H9 (cell line): ENCODE data around the gene RAB11FIP4. TPM values are rescaled to one million over a fixed set of nuclear protein-coding genes. Genes with fewer than 3 reads are reported as not detected.

ENCODE experiments used
- DNase-seq: peaks from one replicate; pipeline ENCODE4 v3.0.0-alpha.2; 2017
- H2AFZ ChIP-seq: one replicate; pipeline ENCODE4 v1.6.1; 2013; ENCODE audit warnings: mild to moderate bottlenecking, low read length, control low read depth, moderate library complexity
- H2AK5ac ChIP-seq: 2 replicates; pipeline ENCODE4 v1.6.1; 2013; ENCODE audit warnings: low read length, control low read depth, mixed read lengths; ENCODE audit not compliant: insufficient read length
- H2BK120ac ChIP-seq: one replicate; pipeline ENCODE4 v1.6.1; 2013; ENCODE audit warnings: low read depth, mild to moderate bottlenecking, low read length, control low read depth, inconsistent platforms; ENCODE audit not compliant: poor library complexity, severe bottlenecking
- H2BK12ac ChIP-seq: 2 replicates; pipeline ENCODE4 v1.6.1; 2013; ENCODE audit warnings: low read length, control low read depth, mixed read lengths, low read depth; ENCODE audit not compliant: insufficient read length
- H2BK15ac ChIP-seq: 2 replicates; pipeline ENCODE4 v1.6.1; 2013; ENCODE audit warnings: low read depth, low read length, control low read depth
- H2BK20ac ChIP-seq: one replicate; pipeline ENCODE4 v1.6.1; 2013; ENCODE audit warnings: low read depth, mild to moderate bottlenecking, low read length, control low read depth, inconsistent platforms; ENCODE audit not compliant: poor library complexity, severe bottlenecking
- H2BK5ac ChIP-seq: 2 replicates; pipeline ENCODE4 v1.6.1; 2013; ENCODE audit warnings: low read length, control low read depth, mixed read lengths; ENCODE audit not compliant: insufficient read length
- H3K14ac ChIP-seq: 2 replicates; pipeline ENCODE4 v1.6.1; 2013; ENCODE audit warnings: low read length, control low read depth; ENCODE audit not compliant: insufficient read depth
- H3K18ac ChIP-seq: 2 replicates; pipeline ENCODE4 v1.6.1; 2013; ENCODE audit warnings: low read depth, mild to moderate bottlenecking, mixed read lengths, low read length, control low read depth; ENCODE audit not compliant: insufficient read length
- H3K23ac ChIP-seq: 2 replicates; pipeline ENCODE4 v1.6.1; 2013; ENCODE audit warnings: low read length, control low read depth, mixed read lengths, low read depth; ENCODE audit not compliant: insufficient read length
- H3K23me2 ChIP-seq: 2 replicates; pipeline ENCODE4 v1.6.1; 2013; ENCODE audit warnings: low read depth, mild to moderate bottlenecking, mixed read lengths, low read length, control low read depth; ENCODE audit not compliant: insufficient read length, poor library complexity, severe bottlenecking
- H3K27ac ChIP-seq: 2 replicates; pipeline ENCODE4 v1.5.1; 2013; ENCODE audit warnings: low read length, control low read depth, mixed read lengths, low read depth; ENCODE audit not compliant: insufficient read length
- H3K27me3 ChIP-seq: 2 replicates; pipeline ENCODE4 v1.6.1; 2013; ENCODE audit warnings: low read length, control low read depth, inconsistent platforms; ENCODE audit not compliant: insufficient read depth
- H3K4ac ChIP-seq: 2 replicates; pipeline ENCODE4 v1.6.1; 2013; ENCODE audit warnings: low read depth, mild to moderate bottlenecking, control low read depth, inconsistent platforms, low read length, moderate library complexity
- H3K4me1 ChIP-seq: 2 replicates; pipeline ENCODE4 v1.6.1; 2013; ENCODE audit warnings: low read length, control low read depth, inconsistent platforms; ENCODE audit not compliant: insufficient read depth
- H3K4me2 ChIP-seq: 2 replicates; pipeline ENCODE4 v1.6.1; 2013; ENCODE audit warnings: low read length, control low read depth, mixed read lengths; ENCODE audit not compliant: insufficient read length, insufficient read depth
- H3K56ac ChIP-seq: 2 replicates; pipeline ENCODE4 v1.6.1; 2013; ENCODE audit warnings: low read depth, mild to moderate bottlenecking, mixed read lengths, low read length, control low read depth; ENCODE audit not compliant: insufficient read length
- H3K79me1 ChIP-seq: 2 replicates; pipeline ENCODE4 v1.6.1; 2013; ENCODE audit warnings: low read depth, mild to moderate bottlenecking, moderate library complexity, low read length, control low read depth, inconsistent platforms; ENCODE audit not compliant: insufficient read depth, poor library complexity, severe bottlenecking
- H3K79me2 ChIP-seq: 2 replicates; pipeline ENCODE4 v1.6.1; 2013; ENCODE audit warnings: low read length, control low read depth, inconsistent platforms; ENCODE audit not compliant: insufficient read depth
- H3K9ac ChIP-seq: 2 replicates; pipeline ENCODE4 v1.6.1; 2013; ENCODE audit warnings: low read length, control low read depth, mixed read lengths; ENCODE audit not compliant: insufficient read length; ENCODE audit errors: extremely low read depth
- H3K9me3 ChIP-seq: one replicate; pipeline ENCODE4 v1.6.1; 2013; ENCODE audit warnings: low read depth, low read length, inconsistent platforms; ENCODE audit not compliant: control insufficient read depth
- H3T11ph ChIP-seq: one replicate; pipeline ENCODE4 v1.6.1; 2013; ENCODE audit warnings: mild to moderate bottlenecking, low read length, control low read depth, inconsistent platforms
- H4K20me1 ChIP-seq: one replicate; pipeline ENCODE4 v1.6.1; 2013; ENCODE audit not compliant: control insufficient read depth, insufficient read length, insufficient read depth
- H4K5ac ChIP-seq: 2 replicates; pipeline ENCODE4 v1.6.1; 2013; ENCODE audit warnings: low read depth, mild to moderate bottlenecking, mixed read lengths, low read length, control low read depth; ENCODE audit not compliant: insufficient read length
- H4K8ac ChIP-seq: replicated peaks from 2 replicates; pipeline ENCODE4 v1.6.1; 2013; ENCODE audit warnings: low read length, control low read depth, mixed read lengths, low read depth; ENCODE audit not compliant: insufficient read length
- H4K91ac ChIP-seq: 2 replicates; pipeline ENCODE4 v1.6.1; 2013; ENCODE audit warnings: low read depth, mild to moderate bottlenecking, moderate library complexity, mixed read lengths, low read length, control low read depth; ENCODE audit not compliant: insufficient read length
- H3K27ac Mint-ChIP-seq, 3 experiments: 2 replicates in 2 of 3; 3 replicates in 1 of 3; pipeline ENCODE4 v1.8.0; 2020 to 2021; ENCODE audit warnings: mixed read lengths in 3 of 3, mild to moderate bottlenecking in 1 of 3, moderate library complexity in 1 of 3
- H3K27me3 Mint-ChIP-seq: 2 replicates; pipeline ENCODE4 v1.8.0; 2021; ENCODE audit warnings: low read depth, mild to moderate bottlenecking, moderate library complexity, mixed read lengths
- H3K36me3 Mint-ChIP-seq, 3 experiments: 2 replicates in 2 of 3; 3 replicates in 1 of 3; pipeline ENCODE4 v1.8.0; 2020 to 2021; ENCODE audit warnings: low read depth in 3 of 3, mixed read lengths in 3 of 3; ENCODE audit not compliant: insufficient read depth in 1 of 3
- H3K4me1 Mint-ChIP-seq, 2 experiments: 2 replicates each; pipeline ENCODE4 v1.8.0; 2020; ENCODE audit warnings: mixed read lengths in 2 of 2
- H3K4me3 Mint-ChIP-seq, 2 experiments: 2 replicates in 1 of 2; 3 replicates in 1 of 2; pipeline ENCODE4 v1.8.0; 2020 to 2021; ENCODE audit warnings: mild to moderate bottlenecking in 2 of 2, mixed read lengths in 2 of 2, moderate library complexity in 1 of 2
- H3K9me3 Mint-ChIP-seq, 2 experiments: 2 replicates in 1 of 2; 3 replicates in 1 of 2; pipeline ENCODE4 v1.8.0; 2020; ENCODE audit warnings: mild to moderate bottlenecking in 2 of 2, mixed read lengths in 2 of 2, moderate library complexity in 1 of 2
- WGBS: extraction: QIAGEN DNeasy Blood & Tissue Kit; methylation state at CpG from one replicate; pipeline ENCODE4 v1.1.7; 2013; ENCODE audit warnings: missing lambda C conversion rate, low lambda C conversion rate, mixed read lengths; ENCODE audit not compliant: insufficient read length; ENCODE audit errors: extremely low coverage; 5-methylcytosine and 5-hydroxymethylcytosine counted together
- total RNA-seq: library from RNA; stranded (reverse); gene quantifications from 2 replicates; pipeline ENCODE4 v1.2.1, GENCODE V29; 2021
- TF ChIP-seq, protein P1 (sequence below): fragments of 200-600 bp; sonication (generic); conservative IDR thresholded peaks from 3 replicates; pipeline ENCODE4 v1.8.0; 2021; ENCODE audit warnings: antibody characterized with exemption, mild to moderate bottlenecking

Gene RAB11FIP4
- total RNA-seq, 1 experiment from 2014 or later: 25.7 TPM

DNA sequence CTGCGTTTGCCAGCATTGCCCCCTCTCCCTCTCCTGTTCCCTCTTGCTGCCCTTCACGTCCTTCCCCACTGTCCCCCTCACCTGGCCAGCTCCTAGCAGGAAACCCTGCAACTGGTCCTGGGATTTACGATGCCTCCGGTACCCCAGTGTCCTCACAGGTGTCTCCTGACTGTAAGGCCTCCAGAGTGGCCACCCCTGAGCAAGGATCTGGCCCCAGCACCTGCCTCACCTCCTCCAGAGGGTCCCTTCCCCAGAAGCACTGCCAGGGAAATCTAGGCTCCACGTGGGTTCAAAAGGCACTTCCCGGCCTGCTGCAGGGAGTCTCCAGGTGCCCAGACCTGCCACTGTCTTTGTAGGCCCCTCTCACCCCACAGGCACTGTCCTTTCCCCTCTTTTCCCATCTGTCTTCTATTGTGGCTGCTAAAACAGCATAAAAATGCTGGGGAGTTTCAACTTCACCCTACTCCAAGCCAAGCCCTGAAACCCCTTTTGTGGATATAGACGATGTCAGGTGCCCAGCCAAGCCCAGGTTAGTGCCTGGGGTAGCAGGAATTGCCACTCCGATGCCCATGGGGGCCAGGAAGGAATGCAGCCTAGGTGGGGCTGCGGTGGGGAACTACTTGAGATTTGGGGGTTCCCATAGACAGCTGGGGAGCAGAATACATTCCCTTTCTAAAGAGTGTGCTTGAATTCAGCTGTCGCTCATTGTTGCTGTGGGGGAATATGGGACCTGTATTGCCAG lies 25.7 kb downstream of the RAB11FIP4 start:
- Histone ChIP-seq H3K9me3 (no peaks in the 10 kb centered on the region), H3T11ph (no peak overlapping the region), H3K79me1 (no peaks in the 10 kb centered on the region), H3K18ac (no peak overlapping the region), H2BK12ac (no peak overlapping the region), H2BK20ac (no peak overlapping the region), H4K8ac (no peak overlapping the region), H3K27me3 (no peaks in the 10 kb centered on the region), H4K91ac (no peak overlapping the region), H3K14ac (no peak overlapping the region), H3K23me2 (no peaks in the 10 kb centered on the region), H4K5ac (no peak overlapping the region), H2BK120ac (no peak overlapping the region), H3K4ac (no peak overlapping the region), H3K9ac (no peak overlapping the region), H3K23ac (no peak overlapping the region), H2AK5ac (no peak overlapping the region), H3K56ac (no peak overlapping the region), H3K4me1 (no peaks in the 10 kb centered on the region; the same call in 1 of the 2 replicates), H3K79me2 (no peaks in the 10 kb centered on the region), H2BK5ac (no peak overlapping the region), H2BK15ac (no peak overlapping the region), H4K20me1 (peaks cover 3% of the 10 kb centered on the region), H2AFZ (no peak overlapping the region), H3K4me2 (no peak overlapping the region), H3K27ac (no peak overlapping the region)
- H3K4me1 Mint-ChIP-seq: peaks cover 50 to 66% of the 10 kb centered on the region in 2 experiments
- peak; percentile 27 for DNase-seq
- H3K4me3 Mint-ChIP-seq: no peak overlapping the region; a peak in 1 of 5 replicates
- WGBS: no CpG with 5 or more reads among the region's 10 CpGs
- H3K9me3 Mint-ChIP-seq: no peaks in the 10 kb centered on the region; a peak in 1 of 5 replicates
- peak overlapping the region in 2 of 3 experiments; percentile 15 to 43; a peak in 2 of 7 replicates for H3K27ac Mint-ChIP-seq
- H3K36me3 Mint-ChIP-seq: 0 out of 7 replicates have a peak, but pooled peaks cover 0 to 2% (median 0%) of the 10 kb centered on the region in 3 experiments
- TF ChIP-seq, protein P1, sequence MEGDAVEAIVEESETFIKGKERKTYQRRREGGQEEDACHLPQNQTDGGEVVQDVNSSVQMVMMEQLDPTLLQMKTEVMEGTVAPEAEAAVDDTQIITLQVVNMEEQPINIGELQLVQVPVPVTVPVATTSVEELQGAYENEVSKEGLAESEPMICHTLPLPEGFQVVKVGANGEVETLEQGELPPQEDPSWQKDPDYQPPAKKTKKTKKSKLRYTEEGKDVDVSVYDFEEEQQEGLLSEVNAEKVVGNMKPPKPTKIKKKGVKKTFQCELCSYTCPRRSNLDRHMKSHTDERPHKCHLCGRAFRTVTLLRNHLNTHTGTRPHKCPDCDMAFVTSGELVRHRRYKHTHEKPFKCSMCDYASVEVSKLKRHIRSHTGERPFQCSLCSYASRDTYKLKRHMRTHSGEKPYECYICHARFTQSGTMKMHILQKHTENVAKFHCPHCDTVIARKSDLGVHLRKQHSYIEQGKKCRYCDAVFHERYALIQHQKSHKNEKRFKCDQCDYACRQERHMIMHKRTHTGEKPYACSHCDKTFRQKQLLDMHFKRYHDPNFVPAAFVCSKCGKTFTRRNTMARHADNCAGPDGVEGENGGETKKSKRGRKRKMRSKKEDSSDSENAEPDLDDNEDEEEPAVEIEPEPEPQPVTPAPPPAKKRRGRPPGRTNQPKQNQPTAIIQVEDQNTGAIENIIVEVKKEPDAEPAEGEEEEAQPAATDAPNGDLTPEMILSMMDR: no peak
- H3K27me3 Mint-ChIP-seq: peaks cover under 1% of the 10 kb centered on the region; the same call in 1 of the 2 replicates
